Activated effector memory CD4-positive, alpha-beta T cell treated with anti-CD3 and anti-CD28 coated beads, Interleukin-2, amount 50 U/mL, for 16 hours (primary cell): ENCODE results near the gene PKP4.

Source experiments
- DNase-seq: peaks from one replicate; pipeline ENCODE4 v3.0.0-alpha.2; 2020

Gene PKP4

GRCh38 chr2:158600155-158600802 is 143.5 kb downstream of the PKP4 start:
- DNase-seq = no peak

- DNase-seq = no peak
These were observed 145.3 kb downstream of the PKP4 start for GRCh38 chr2:158602027-158602426.

- DNase-seq = no peak
These were observed 146.5 kb downstream of the PKP4 start for GRCh38 chr2:158603205-158603604.

GRCh38 chr2:158603986-158604385 is 147.2 kb downstream of the PKP4 start:
- no peak for DNase-seq

- no peak for DNase-seq
These were observed 153.3 kb downstream of the PKP4 start for GRCh38 chr2:158610059-158610458.

GRCh38 chr2:158616480-158617000 is 159.8 kb downstream of the PKP4 start:
- DNase-seq = no peak

- no peak for DNase-seq
These were observed 162.2 kb downstream of the PKP4 start for GRCh38 chr2:158618891-158619490.

GRCh38 chr2:158619496-158619895 is 162.7 kb downstream of the PKP4 start:
- DNase-seq = no peak

- no peak for DNase-seq
These were observed 163.9 kb downstream of the PKP4 start for GRCh38 chr2:158620656-158621055.

- DNase-seq = no peak
These were observed 167.4 kb downstream of the PKP4 start for GRCh38 chr2:158624071-158624667.

- no peak for DNase-seq
These were observed 168.2 kb downstream of the PKP4 start for GRCh38 chr2:158624961-158625360.

GRCh38 chr2:158629116-158629515 is 172.4 kb downstream of the PKP4 start:
- DNase-seq = no peak

GRCh38 chr2:158633261-158633660 is 176.5 kb downstream of the PKP4 start:
- no peak for DNase-seq

GRCh38 chr2:158634627-158635026 is 177.9 kb downstream of the PKP4 start:
- no peak for DNase-seq

- DNase-seq = no peak
These were observed 179.3 kb downstream of the PKP4 start for GRCh38 chr2:158635961-158636601.

- no peak for DNase-seq
These were observed 180.6 kb downstream of the PKP4 start for GRCh38 chr2:158637357-158637756.

GRCh38 chr2:158644139-158644538 is 187.4 kb downstream of the PKP4 start:
- no peak for DNase-seq

- DNase-seq = no peak
These were observed 188.5 kb downstream of the PKP4 start for GRCh38 chr2:158645299-158645698.

GRCh38 chr2:158647436-158648231 is 190.9 kb downstream of the PKP4 start:
- DNase-seq = no peak

- DNase-seq = no peak
These were observed 193.1 kb downstream of the PKP4 start for GRCh38 chr2:158649846-158650245.

- no peak for DNase-seq
These were observed 194.1 kb downstream of the PKP4 start for GRCh38 chr2:158650646-158651357.

GRCh38 chr2:158651358-158652057 is 194.8 kb downstream of the PKP4 start:
- DNase-seq = no peak
